Neuronal stem cell (in vitro differentiated cells): ENCODE data around the gene ZMIZ1.

Source experiments
- DNase-seq: peaks from one replicate; pipeline ENCODE4 v3.0.0-alpha.2; 2013; ENCODE audit warnings: low spot score
- H2AFZ ChIP-seq: one replicate; pipeline ENCODE4 v1.6.1; 2013; ENCODE audit warnings: mild to moderate bottlenecking, low read length, inconsistent platforms
- H2AK5ac ChIP-seq: 2 replicates; pipeline ENCODE4 v1.6.1; 2013; ENCODE audit warnings: low read depth, mild to moderate bottlenecking, inconsistent platforms, low read length, moderate library complexity, mixed read lengths
- H2BK120ac ChIP-seq: 2 replicates; pipeline ENCODE4 v1.6.1; 2013; ENCODE audit warnings: low read depth, mild to moderate bottlenecking, inconsistent platforms, low read length, moderate library complexity, mixed read lengths
- H2BK12ac ChIP-seq: one replicate; pipeline ENCODE4 v1.6.1; 2013; ENCODE audit warnings: low read length, inconsistent platforms
- H2BK15ac ChIP-seq: 2 replicates; pipeline ENCODE4 v1.6.1; 2013; ENCODE audit warnings: mild to moderate bottlenecking, low read length, inconsistent platforms, mixed read lengths
- H2BK5ac ChIP-seq: one replicate; pipeline ENCODE4 v1.6.1; 2013; ENCODE audit warnings: inconsistent platforms, mild to moderate bottlenecking, low read length, moderate library complexity
- H3K14ac ChIP-seq: one replicate; pipeline ENCODE4 v1.6.1; 2013; ENCODE audit warnings: low read length, inconsistent platforms
- H3K18ac ChIP-seq: 2 replicates; pipeline ENCODE4 v1.6.1; 2013; ENCODE audit warnings: low read length, inconsistent platforms
- H3K23ac ChIP-seq: 2 replicates; pipeline ENCODE4 v1.6.1; 2013; ENCODE audit warnings: low read depth, mild to moderate bottlenecking, mixed read lengths, low read length, inconsistent platforms; ENCODE audit not compliant: poor library complexity
- H3K27ac ChIP-seq: replicated peaks from 3 replicates; pipeline ENCODE4 v1.5.1; 2013; ENCODE audit warnings: low read length, inconsistent platforms
- H3K27me3 ChIP-seq, 3 experiments: 2 replicates each; pipeline ENCODE4 v1.6.1; 2013; ENCODE audit warnings: low read length in 3 of 3, mild to moderate bottlenecking in 2 of 3, inconsistent platforms in 1 of 3, low read depth in 1 of 3, mixed read lengths in 1 of 3, moderate library complexity in 1 of 3; ENCODE audit not compliant: control insufficient read depth in 3 of 3, insufficient read depth in 3 of 3
- H3K36me3 ChIP-seq, 2 donors: replicated peaks in 1 of 2; 2 replicates each; pipeline ENCODE4 v1.6.1; 2013; ENCODE audit warnings: low read length in 2 of 2; ENCODE audit not compliant: control insufficient read depth in 2 of 2, insufficient read depth in 2 of 2
- H3K4ac ChIP-seq: 2 replicates; pipeline ENCODE4 v1.6.1; 2013; ENCODE audit warnings: inconsistent platforms, mild to moderate bottlenecking, low read length, moderate library complexity
- H3K4me1 ChIP-seq, 2 donors: 1 replicate in 1 of 2; 2 replicates in 1 of 2; pipeline ENCODE4 v1.6.1; 2013; ENCODE audit warnings: low read length in 2 of 2, low read depth in 1 of 2; ENCODE audit not compliant: control insufficient read depth in 2 of 2, insufficient read depth in 1 of 2
- H3K4me2 ChIP-seq: one replicate; pipeline ENCODE4 v1.6.1; 2013; ENCODE audit warnings: mild to moderate bottlenecking, low read length, inconsistent platforms; ENCODE audit not compliant: insufficient read depth, poor library complexity, severe bottlenecking
- H3K4me3 ChIP-seq, 2 donors: 2 replicates each; pipeline ENCODE4 v1.5.1; 2013; ENCODE audit warnings: low read length in 2 of 2, mild to moderate bottlenecking in 2 of 2, inconsistent platforms in 1 of 2, moderate library complexity in 1 of 2
- H3K79me1 ChIP-seq: one replicate; pipeline ENCODE4 v1.6.1; 2013; ENCODE audit warnings: low read depth, mild to moderate bottlenecking, inconsistent platforms, low read length, moderate library complexity
- H3K9ac ChIP-seq: one replicate; pipeline ENCODE4 v1.6.1; 2013; ENCODE audit warnings: mild to moderate bottlenecking, low read depth, low read length, inconsistent platforms; ENCODE audit not compliant: poor library complexity
- H3K9me3 ChIP-seq, 2 donors: replicated peaks in 1 of 2; 2 replicates each; pipeline versions ENCODE3 to v1.6.1; 2013; ENCODE audit warnings: low read length in 2 of 2, mild to moderate bottlenecking in 2 of 2, inconsistent platforms in 1 of 2, low read depth in 1 of 2, mixed read lengths in 1 of 2, moderate library complexity in 1 of 2; ENCODE audit not compliant: control insufficient read depth in 2 of 2, insufficient read depth in 1 of 2
- H4K8ac ChIP-seq: one replicate; pipeline ENCODE4 v1.6.1; 2013; ENCODE audit warnings: low read depth, mild to moderate bottlenecking, inconsistent platforms, low read length, moderate library complexity
- H4K91ac ChIP-seq: one replicate; pipeline ENCODE4 v1.6.1; 2013; ENCODE audit warnings: low read length, low read depth, mild to moderate bottlenecking, inconsistent platforms; ENCODE audit not compliant: poor library complexity
- WGBS, 2 donors: extraction: QIAGEN DNeasy Blood & Tissue Kit; methylation state at CpG; one replicate each; pipeline ENCODE4 v1.1.7; 2013; ENCODE audit warnings: missing lambda C conversion rate in 2 of 2, mixed read lengths in 1 of 2; ENCODE audit not compliant: insufficient read length in 2 of 2, insufficient replicate concordance in 1 of 2; ENCODE audit errors: extremely low coverage in 2 of 2; 5-methylcytosine and 5-hydroxymethylcytosine counted together

ZMIZ1 gene

GRCh38 chr10:79333513-79333912 lies 264.7 kb downstream of the ZMIZ1 start:
- H4K8ac ChIP-seq, result no peak overlapping the region
- H2BK5ac ChIP-seq, result no peak overlapping the region
- no peak overlapping the region for H3K14ac ChIP-seq
- no peak overlapping the region for H3K18ac ChIP-seq
- peaks cover 0 to 4% of the 10 kb centered on the region in 2 donors for H3K9me3 ChIP-seq
- H3K4me3 ChIP-seq, result no peak overlapping the region
- H3K23ac ChIP-seq, result no peak overlapping the region
- H2BK120ac ChIP-seq, result no peak overlapping the region
- H2AFZ ChIP-seq, result no peak overlapping the region
- no peak overlapping the region for H2BK15ac ChIP-seq
- no CpG with 5 or more reads among the region's 2 CpGs for WGBS, 2 donors
- DNase-seq, result no peak
- no peak overlapping the region for H3K9ac ChIP-seq
- H3K27ac ChIP-seq, result no peak overlapping the region
- peaks cover 0 to 4% of the 10 kb centered on the region in 2 donors for H3K4me1 ChIP-seq
- no peak overlapping the region for H4K91ac ChIP-seq
- no peak overlapping the region for H3K4ac ChIP-seq
- no peak overlapping the region for H2BK12ac ChIP-seq
- no peaks in the 10 kb centered on the region for H3K79me1 ChIP-seq
- no peak overlapping the region for H3K4me2 ChIP-seq
- H3K36me3 ChIP-seq, result no peaks in the 10 kb centered on the region
- H2AK5ac ChIP-seq, result no peak overlapping the region
- H3K27me3 ChIP-seq, result peaks cover 0 to 21% (median 0%) of the 10 kb centered on the region in 3 experiments

- no CpG with 5 or more reads among the region's 2 CpGs for WGBS, 2 donors
- no peak overlapping the region for H4K8ac ChIP-seq
- H3K4me2 ChIP-seq, result no peak overlapping the region
- H2AK5ac ChIP-seq, result no peak overlapping the region
- no peak overlapping the region for H2BK12ac ChIP-seq
- H2BK5ac ChIP-seq, result no peak overlapping the region
- peaks cover 0 to 4% of the 10 kb centered on the region in 2 donors for H3K9me3 ChIP-seq
- no peak overlapping the region for H3K18ac ChIP-seq
- H3K36me3 ChIP-seq, result no peaks in the 10 kb centered on the region
- no peak overlapping the region for H3K4ac ChIP-seq
- H2BK120ac ChIP-seq, result no peak overlapping the region
- no peak overlapping the region for H4K91ac ChIP-seq
- no peak overlapping the region for H3K14ac ChIP-seq
- no peak for DNase-seq
- peaks cover 0 to 21% (median 0%) of the 10 kb centered on the region in 3 experiments for H3K27me3 ChIP-seq
- H3K23ac ChIP-seq, result no peak overlapping the region
- H2BK15ac ChIP-seq, result no peak overlapping the region
- no peak overlapping the region for H3K9ac ChIP-seq
- H3K4me1 ChIP-seq, result peaks cover 0 to 4% of the 10 kb centered on the region in 2 donors
- H3K79me1 ChIP-seq, result no peaks in the 10 kb centered on the region
- no peak overlapping the region for H3K27ac ChIP-seq
- H3K4me3 ChIP-seq, result no peak overlapping the region
- no peak overlapping the region for H2AFZ ChIP-seq
Measured at GRCh38 chr10:79334573-79334972, 265.8 kb downstream of the ZMIZ1 start.

GRCh38 chr10:79335094-79335469 lies 266.3 kb downstream of the ZMIZ1 start:
- Histone ChIP-seq H4K91ac (no peak overlapping the region), H2BK120ac (no peak overlapping the region), H4K8ac (no peak overlapping the region), H3K27ac (no peak overlapping the region), H2AK5ac (peak overlapping the region; percentile 17), H3K4me2 (no peak overlapping the region), H3K4me3 (no peak overlapping the region), H3K14ac (no peak overlapping the region), H3K79me1 (no peaks in the 10 kb centered on the region), H3K23ac (peak overlapping the region; percentile 37), H3K9me3 (peaks cover 0 to 4% of the 10 kb centered on the region in 2 donors), H3K4ac (no peak overlapping the region), H2AFZ (no peak overlapping the region), H2BK12ac (no peak overlapping the region), H2BK5ac (no peak overlapping the region), H3K9ac (no peak overlapping the region), H3K27me3 (peaks cover 0 to 21% (median 0%) of the 10 kb centered on the region in 3 experiments), H3K4me1 (peaks cover 0 to 4% of the 10 kb centered on the region in 2 donors), H3K36me3 (no peaks in the 10 kb centered on the region), H2BK15ac (no peak overlapping the region), H3K18ac (no peak overlapping the region)
- no peak for DNase-seq
- no CpG with 5 or more reads among the region's 2 CpGs for WGBS, 2 donors

- Histone ChIP-seq H2BK120ac (no peak overlapping the region), H3K4me2 (no peak overlapping the region), H3K4me1 (peaks cover 0 to 4% of the 10 kb centered on the region in 2 donors), H3K27me3 (peaks cover 0 to 24% (median 0%) of the 10 kb centered on the region in 3 experiments), H3K18ac (peak overlapping the region; percentile 11), H2AFZ (peak overlapping the region; percentile 19), H3K27ac (no peak overlapping the region), H4K8ac (no peak overlapping the region), H3K79me1 (no peaks in the 10 kb centered on the region), H2BK5ac (peak overlapping the region; percentile 72), H2AK5ac (peak overlapping the region; percentile 17), H2BK12ac (no peak overlapping the region), H3K4me3 (no peak overlapping the region), H3K14ac (peak overlapping the region; percentile 86), H3K4ac (no peak overlapping the region), H3K9me3 (peaks cover 0 to 4% of the 10 kb centered on the region in 2 donors), H3K36me3 (no peaks in the 10 kb centered on the region), H2BK15ac (no peak overlapping the region), H3K9ac (no peak overlapping the region), H4K91ac (no peak overlapping the region), H3K23ac (no peak overlapping the region)
- no peak for DNase-seq
- WGBS, 2 donors, result no CpG with 5 or more reads among the region's 13 CpGs
Measured at GRCh38 chr10:79335470-79336235, 266.9 kb downstream of the ZMIZ1 start.
